Large intestine (tissue), 12 donors: Measurements from ENCODE around the gene FNBP1L. TPM values are rescaled to one million over a fixed set of nuclear protein-coding genes. Genes with fewer than 3 reads are reported as not detected.
A peak's percentile ranks its signal among the peaks of the same experiment; 100 is the strongest.

Experiments
- DNase-seq, 2 donors: peaks; one replicate each; pipeline versions ENCODE4 v3.0.0 to v3.0.0-alpha.2; 2013
- H3K27ac ChIP-seq: one replicate; pipeline ENCODE4 v1.5.1; 2013; ENCODE audit warnings: low read length
- H3K27me3 ChIP-seq: 2 replicates; pipeline ENCODE4 v1.6.1; 2013; ENCODE audit warnings: low read length; ENCODE audit not compliant: control insufficient read depth, insufficient read depth
- H3K36me3 ChIP-seq: 2 replicates; pipeline ENCODE4 v1.6.1; 2013; ENCODE audit warnings: low read length; ENCODE audit not compliant: control insufficient read depth, insufficient read depth
- H3K4me1 ChIP-seq: one replicate; pipeline ENCODE4 v1.6.1; 2013; ENCODE audit warnings: low read length; ENCODE audit not compliant: control insufficient read depth, insufficient read depth
- H3K4me3 ChIP-seq: one replicate; pipeline ENCODE4 v1.5.1; 2013; ENCODE audit warnings: low read length
- H3K9me3 ChIP-seq: one replicate; pipeline ENCODE4 v1.6.1; 2013; ENCODE audit warnings: mild to moderate bottlenecking, low read depth, low read length, moderate library complexity; ENCODE audit not compliant: control insufficient read depth
- WGBS: methylation state at CpG from one replicate; pipeline ENCODE4 v1.1.5; 2013; ENCODE audit warnings: low lambda C conversion rate; ENCODE audit not compliant: insufficient coverage; 5-methylcytosine and 5-hydroxymethylcytosine counted together
- long read RNA-seq, 11 donors: transcript quantifications; one replicate each; lab custom pipeline, GENCODE V29; 2026
- polyA plus RNA-seq: library from polyadenylated mRNA; unstranded; fragments of 120-200 nt; gene quantifications from one replicate; pipeline ENCODE4 v1.2.1, GENCODE V29; 2013

FNBP1L gene
- polyA plus RNA-seq, result 79.5 TPM
- long read RNA-seq, donor 1, full-length matches to known transcripts, result 1 of 1 reads
- long read RNA-seq, donor 1, partial matches to known transcripts, result 0 of 1 reads
- long read RNA-seq, donor 1, other reads (novel, unspliced or antisense), result 0 of 1 reads
- long read RNA-seq, donor 2, full-length matches to known transcripts, result 15 of 32 reads
- long read RNA-seq, donor 2, partial matches to known transcripts, result 17 of 32 reads
- long read RNA-seq, donor 2, other reads (novel, unspliced or antisense), result 0 of 32 reads
- long read RNA-seq, donor 3, result 0 reads
- long read RNA-seq, donor 4, partial matches to known transcripts, result 0 of 1 reads
- long read RNA-seq, donor 4, other reads (novel, unspliced or antisense), result 0 of 1 reads
- long read RNA-seq, donor 5, full-length matches to known transcripts, result 7 of 17 reads
- long read RNA-seq, donor 5, partial matches to known transcripts, result 10 of 17 reads
- long read RNA-seq, donor 5, other reads (novel, unspliced or antisense), result 0 of 17 reads
- long read RNA-seq, donor 6, full-length matches to known transcripts, result 7 of 31 reads
- long read RNA-seq, donor 6, partial matches to known transcripts, result 24 of 31 reads
- long read RNA-seq, donor 6, other reads (novel, unspliced or antisense), result 0 of 31 reads
- long read RNA-seq, donor 7, full-length matches to known transcripts, result 1 of 20 reads
- long read RNA-seq, donor 7, partial matches to known transcripts, result 19 of 20 reads
- long read RNA-seq, donor 7, other reads (novel, unspliced or antisense), result 0 of 20 reads
- long read RNA-seq, donor 8, full-length matches to known transcripts, result 7 of 55 reads
- long read RNA-seq, donor 8, partial matches to known transcripts, result 48 of 55 reads
- long read RNA-seq, donor 8, other reads (novel, unspliced or antisense), result 0 of 55 reads
- long read RNA-seq, donor 9, full-length matches to known transcripts, result 12 of 31 reads
- long read RNA-seq, donor 9, partial matches to known transcripts, result 19 of 31 reads
- long read RNA-seq, donor 9, other reads (novel, unspliced or antisense), result 0 of 31 reads
- long read RNA-seq, donor 10, full-length matches to known transcripts, result 11 of 34 reads
- long read RNA-seq, donor 10, partial matches to known transcripts, result 23 of 34 reads
- long read RNA-seq, donor 10, other reads (novel, unspliced or antisense), result 0 of 34 reads
- long read RNA-seq, donor 11, full-length matches to known transcripts, result 7 of 23 reads
- long read RNA-seq, donor 11, partial matches to known transcripts, result 16 of 23 reads
- long read RNA-seq, donor 11, other reads (novel, unspliced or antisense), result 0 of 23 reads

DNA sequence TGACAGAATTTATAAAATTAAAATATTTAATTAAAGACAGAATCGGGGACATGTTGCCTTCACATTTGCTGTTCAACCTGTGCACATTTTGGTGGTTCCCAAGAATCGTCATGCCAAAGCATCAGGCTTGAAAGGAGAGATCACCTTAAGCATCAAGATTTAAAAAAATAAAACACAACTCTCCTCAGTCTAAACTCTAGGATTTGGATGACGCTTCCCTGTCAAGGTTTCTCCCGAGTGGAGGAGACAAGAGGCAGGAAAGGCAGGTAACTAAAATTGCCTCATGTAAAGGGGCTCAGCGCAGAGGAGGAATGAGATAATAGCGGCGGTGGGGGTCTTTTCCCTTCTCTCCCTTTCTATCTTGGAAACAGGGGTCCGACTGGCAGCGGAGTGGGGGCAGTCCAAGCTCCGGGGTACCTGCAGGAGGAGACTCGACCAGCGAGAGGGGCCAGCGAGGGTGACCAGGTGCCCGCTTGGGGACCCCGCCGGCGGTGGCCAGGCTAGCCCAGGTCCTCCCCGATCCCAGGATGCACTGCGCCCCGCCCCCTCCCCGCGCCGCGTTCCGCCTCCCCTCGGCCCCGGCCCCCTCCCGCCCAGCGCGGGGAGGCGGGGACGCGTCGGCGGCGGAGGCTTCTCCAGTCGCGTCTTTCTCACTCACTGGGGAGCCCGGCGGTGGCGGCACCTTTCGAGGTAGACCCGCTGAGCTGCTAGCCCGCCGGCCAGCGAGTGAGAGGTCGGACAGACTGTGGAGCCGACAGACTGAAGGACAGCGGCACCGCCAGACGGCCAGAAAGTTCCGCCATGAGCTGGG lies at the start of gene FNBP1L:
Gene FNBP1L (plus strand): TSS at position 638 of the 811 bp plus-strand sequence. CDS start 164 bp downstream, at position 802.
- peak within 1 kb of the TSS; percentile 99 for H3K27ac ChIP-seq
- H3K4me3 ChIP-seq, result peak within 1 kb of the TSS; percentile 99
- no peaks in the 10 kb centered on the region for H3K9me3 ChIP-seq
- 0% methylated on average over 2 of the region's 52 CpGs for WGBS
- no peaks in the 10 kb centered on the region for H3K36me3 ChIP-seq
- no peaks in the 10 kb centered on the region for H3K27me3 ChIP-seq
- H3K4me1 ChIP-seq, result no peaks in the 10 kb centered on the region
- peak; percentile 66 to 86 for DNase-seq

- Histone ChIP-seq H3K9me3 (no peaks in the 10 kb centered on the region), H3K36me3 (no peaks in the 10 kb centered on the region), H3K27ac (no peak overlapping the region), H3K4me3 (no peak overlapping the region), H3K4me1 (peaks cover 5% of the 10 kb centered on the region), H3K27me3 (no peaks in the 10 kb centered on the region)
- no peak for DNase-seq
These were observed 48.1 kb upstream of the FNBP1L start for GRCh38 chr1:93399781-93400180.

GRCh38 chr1:93408203-93408602 lies 39.7 kb upstream of the FNBP1L start:
- Histone ChIP-seq H3K27ac (no peak overlapping the region), H3K4me1 (no peaks in the 10 kb centered on the region), H3K9me3 (peaks cover 3% of the 10 kb centered on the region), H3K4me3 (no peak overlapping the region), H3K27me3 (no peaks in the 10 kb centered on the region), H3K36me3 (no peaks in the 10 kb centered on the region)
- WGBS, result no CpG with 5 or more reads among the region's 4 CpGs
- DNase-seq, result no peak

- Histone ChIP-seq H3K9me3 (peaks cover 3% of the 10 kb centered on the region), H3K4me1 (no peaks in the 10 kb centered on the region), H3K27me3 (no peaks in the 10 kb centered on the region), H3K36me3 (no peaks in the 10 kb centered on the region), H3K27ac (no peak overlapping the region), H3K4me3 (no peak overlapping the region)
- no CpG with 5 or more reads among the region's 2 CpGs for WGBS
- no peak for DNase-seq
These were observed 36.9 kb upstream of the FNBP1L start for GRCh38 chr1:93411000-93411399.

- H3K27me3 ChIP-seq, result no peaks in the 10 kb centered on the region
- no peak overlapping the region for H3K4me3 ChIP-seq
- H3K4me1 ChIP-seq, result no peaks in the 10 kb centered on the region
- no peaks in the 10 kb centered on the region for H3K9me3 ChIP-seq
- no peak overlapping the region for H3K27ac ChIP-seq
- DNase-seq, result no peak
- WGBS, result 76% methylated on average over 2 of the region's 3 CpGs
- H3K36me3 ChIP-seq, result no peaks in the 10 kb centered on the region
These were observed 33.2 kb upstream of the FNBP1L start for GRCh38 chr1:93414749-93415148.

DNA sequence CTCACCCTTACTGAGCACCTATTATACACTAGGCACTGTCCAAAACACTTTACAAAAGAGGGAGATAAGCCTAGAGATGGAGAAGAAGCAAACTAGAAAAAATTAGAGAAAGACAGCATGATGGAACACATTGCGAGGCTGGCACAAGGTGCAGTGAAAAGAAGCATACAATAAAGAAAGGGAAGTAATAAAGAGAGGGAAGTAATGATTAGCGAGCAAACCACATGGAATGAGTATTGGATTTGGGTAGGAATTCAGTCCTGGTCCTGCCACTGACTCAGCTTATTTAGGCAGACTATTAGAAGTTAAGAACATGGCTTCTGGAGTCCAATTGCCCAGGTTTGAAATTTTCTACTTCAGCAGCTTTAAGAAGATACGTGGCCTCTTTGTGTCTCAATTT lies 32.6 kb upstream of the FNBP1L start:
- Histone ChIP-seq H3K27ac (peak overlapping the region; percentile 6), H3K9me3 (no peaks in the 10 kb centered on the region), H3K27me3 (no peaks in the 10 kb centered on the region), H3K4me3 (no peak overlapping the region), H3K4me1 (no peaks in the 10 kb centered on the region), H3K36me3 (no peaks in the 10 kb centered on the region)
- peak in 1 of 2 donors; percentile 35 for DNase-seq
- 73% methylated on average over 2 of the region's 3 CpGs for WGBS

GRCh38 chr1:93416183-93416582 lies 31.7 kb upstream of the FNBP1L start:
- H3K4me1 ChIP-seq, result no peaks in the 10 kb centered on the region
- no peak for DNase-seq
- H3K27ac ChIP-seq, result no peak overlapping the region
- H3K4me3 ChIP-seq, result no peak overlapping the region
- no CpG with 5 or more reads among the region's 2 CpGs for WGBS
- H3K27me3 ChIP-seq, result no peaks in the 10 kb centered on the region
- no peaks in the 10 kb centered on the region for H3K36me3 ChIP-seq
- no peaks in the 10 kb centered on the region for H3K9me3 ChIP-seq

GRCh38 chr1:93419344-93419743 lies 28.6 kb upstream of the FNBP1L start:
- Histone ChIP-seq H3K9me3 (no peaks in the 10 kb centered on the region), H3K27ac (no peak overlapping the region), H3K27me3 (no peaks in the 10 kb centered on the region), H3K4me1 (no peaks in the 10 kb centered on the region), H3K4me3 (no peak overlapping the region), H3K36me3 (no peaks in the 10 kb centered on the region)
- no CpG with 5 or more reads among the region's 2 CpGs for WGBS
- no peak for DNase-seq

GRCh38 chr1:93420400-93420799 lies 27.5 kb upstream of the FNBP1L start:
- H3K27ac ChIP-seq, result no peak overlapping the region
- H3K27me3 ChIP-seq, result no peaks in the 10 kb centered on the region
- H3K4me1 ChIP-seq, result no peaks in the 10 kb centered on the region
- no peak overlapping the region for H3K4me3 ChIP-seq
- no peaks in the 10 kb centered on the region for H3K9me3 ChIP-seq
- H3K36me3 ChIP-seq, result no peaks in the 10 kb centered on the region
- WGBS, result 100% methylated on average over 1 of the region's 2 CpGs
- DNase-seq, result no peak
